CD4-positive, CD25-positive, alpha-beta regulatory T cell (primary cell): Measurements from ENCODE around the gene FABP2. TPM values are rescaled to one million over a fixed set of nuclear protein-coding genes. Genes with fewer than 3 reads are reported as not detected.
"Not testable (repeated sequence)": the region's sequence is repeated elsewhere in the genome, so short reads cannot be mapped to it uniquely, and the experiment has no call there.

Source experiments
- ATAC-seq, 2 donors: fragments of 150-1000 bp; cut with Tn5 transposase; one replicate each; pipeline ENCODE4 v1.10.0; 2021; ENCODE audit warnings: low read depth in 2 of 2, moderate number of reproducible peaks in 2 of 2, moderate library complexity in 1 of 2
- DNase-seq, 3 donors: peaks; one replicate each; pipeline versions ENCODE4 v3.0.0 to v3.0.0-alpha.2; 2012 to 2022; ENCODE audit warnings: mixed read lengths in 1 of 3
- H3K27ac ChIP-seq: one replicate; pipeline ENCODE4 v1.7.0; 2013; ENCODE audit warnings: mild to moderate bottlenecking, low read length; ENCODE audit not compliant: insufficient read depth, poor library complexity, severe bottlenecking
- H3K27me3 ChIP-seq: one replicate; pipeline ENCODE4 v1.7.0; 2013; ENCODE audit warnings: low read length; ENCODE audit not compliant: control insufficient read depth, insufficient read depth
- H3K36me3 ChIP-seq: one replicate; pipeline ENCODE4 v1.7.0; 2013; ENCODE audit warnings: mild to moderate bottlenecking, low read length, moderate library complexity; ENCODE audit not compliant: control insufficient read depth, insufficient read depth
- H3K4me1 ChIP-seq: 2 replicates; pipeline ENCODE4 v1.7.0; 2013; ENCODE audit warnings: mild to moderate bottlenecking, low read length; ENCODE audit not compliant: insufficient read depth, control insufficient read depth, poor library complexity, severe bottlenecking
- H3K4me3 ChIP-seq: one replicate; pipeline ENCODE4 v1.7.0; 2013; ENCODE audit warnings: low read depth, mild to moderate bottlenecking, low read length, moderate library complexity
- H3K9me3 ChIP-seq, 2 experiments: 1 replicate in 1 of 2; 2 replicates in 1 of 2; pipeline ENCODE4 v1.7.0; 2013; ENCODE audit warnings: low read length in 2 of 2, mild to moderate bottlenecking in 1 of 2, moderate library complexity in 1 of 2; ENCODE audit not compliant: control insufficient read depth in 2 of 2
- H3K27ac Mint-ChIP-seq, 3 donors: one replicate each; pipeline ENCODE4 v1.8.0; 2020 to 2022; ENCODE audit warnings: mild to moderate bottlenecking in 3 of 3, mixed read lengths in 3 of 3, moderate library complexity in 2 of 3
- H3K27me3 Mint-ChIP-seq: one replicate; pipeline ENCODE4 v1.8.0; 2022; ENCODE audit warnings: mild to moderate bottlenecking, mixed read lengths
- H3K36me3 Mint-ChIP-seq: one replicate; pipeline ENCODE4 v1.8.0; 2020; ENCODE audit warnings: mixed read lengths
- H3K4me1 Mint-ChIP-seq, 4 donors: one replicate each; pipeline ENCODE4 v1.8.0; 2020 to 2022; ENCODE audit warnings: mixed read lengths in 4 of 4, mild to moderate bottlenecking in 1 of 4
- H3K4me3 Mint-ChIP-seq, 4 donors: one replicate each; pipeline ENCODE4 v1.8.0; 2020 to 2022; ENCODE audit warnings: mild to moderate bottlenecking in 4 of 4, mixed read lengths in 4 of 4, moderate library complexity in 3 of 4
- H3K9me3 Mint-ChIP-seq, 7 donors: one replicate each; pipeline ENCODE4 v1.8.0; 2020 to 2022; ENCODE audit warnings: mixed read lengths in 7 of 7, mild to moderate bottlenecking in 3 of 7, moderate library complexity in 2 of 7
- polyA plus RNA-seq, 4 donors: library from polyadenylated mRNA; unstranded; fragments of 300-500 nt; fragmentation: Illumina TruSeq; gene quantifications; one replicate each; pipeline ENCODE4 v1.2.3, GENCODE V29; 2021
- total RNA-seq: library from RNA; stranded (reverse); gene quantifications from one replicate; pipeline ENCODE4 v1.2.3, GENCODE V29; 2022

Gene FABP2
- total and polyA plus RNA-seq, 5 donors from 2014 or later = not detected

DNA sequence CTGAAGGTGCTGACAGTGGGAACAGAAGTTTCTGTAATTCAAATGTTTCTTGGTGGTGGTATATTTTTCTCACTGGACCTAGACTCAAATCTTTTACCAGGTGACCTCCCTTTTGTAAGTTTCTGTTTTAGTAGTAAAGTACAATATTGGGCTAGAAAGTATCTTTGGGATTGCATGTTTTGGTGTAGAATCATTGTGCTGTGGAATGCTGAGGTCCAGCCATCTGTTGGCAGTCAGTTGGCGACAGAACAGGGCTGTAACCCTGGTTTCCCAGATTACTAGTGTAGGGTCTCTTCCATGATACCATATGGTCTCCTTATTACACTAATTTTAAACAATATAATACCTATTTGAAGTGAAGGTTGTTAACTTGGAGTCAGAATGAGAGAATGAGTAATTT, 34.9 kb upstream of the FABP2 start:
- not testable (repeated sequence) for H3K27me3 ChIP-seq, H3K27ac Mint-ChIP-seq, H3K27ac ChIP-seq, DNase-seq, H3K4me1 ChIP-seq, H3K4me3 Mint-ChIP-seq, H3K36me3 Mint-ChIP-seq, H3K4me1 Mint-ChIP-seq, H3K27me3 Mint-ChIP-seq, H3K36me3 ChIP-seq, H3K4me3 ChIP-seq, ATAC-seq, H3K9me3 ChIP-seq, H3K9me3 Mint-ChIP-seq

DNA sequence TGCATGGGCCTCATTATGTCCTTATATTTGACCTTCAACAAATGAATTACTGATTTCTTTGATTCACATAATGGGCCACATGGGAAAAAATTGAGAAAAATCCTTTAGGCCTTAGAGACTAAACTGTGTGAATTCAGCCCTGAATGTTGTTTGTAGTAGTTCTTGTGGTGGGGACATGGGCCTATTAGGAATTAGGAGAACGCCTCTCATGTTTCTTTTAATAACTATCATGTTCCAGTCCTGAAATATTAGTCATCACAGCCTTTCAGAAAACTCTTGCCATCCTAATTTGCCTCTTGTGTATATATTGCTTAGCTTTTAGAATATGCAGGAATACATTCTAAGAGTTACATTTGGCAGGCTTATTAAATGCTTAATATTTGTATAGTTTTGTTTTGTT, 34.1 kb upstream of the FABP2 start:
- H3K27me3 ChIP-seq, H3K4me3 ChIP-seq, H3K27ac ChIP-seq, H3K4me1 ChIP-seq, H3K27ac Mint-ChIP-seq, H3K36me3 Mint-ChIP-seq, ATAC-seq, H3K27me3 Mint-ChIP-seq, H3K4me3 Mint-ChIP-seq, H3K36me3 ChIP-seq, DNase-seq, H3K9me3 Mint-ChIP-seq, H3K9me3 ChIP-seq, H3K4me1 Mint-ChIP-seq: not testable (repeated sequence)

DNA sequence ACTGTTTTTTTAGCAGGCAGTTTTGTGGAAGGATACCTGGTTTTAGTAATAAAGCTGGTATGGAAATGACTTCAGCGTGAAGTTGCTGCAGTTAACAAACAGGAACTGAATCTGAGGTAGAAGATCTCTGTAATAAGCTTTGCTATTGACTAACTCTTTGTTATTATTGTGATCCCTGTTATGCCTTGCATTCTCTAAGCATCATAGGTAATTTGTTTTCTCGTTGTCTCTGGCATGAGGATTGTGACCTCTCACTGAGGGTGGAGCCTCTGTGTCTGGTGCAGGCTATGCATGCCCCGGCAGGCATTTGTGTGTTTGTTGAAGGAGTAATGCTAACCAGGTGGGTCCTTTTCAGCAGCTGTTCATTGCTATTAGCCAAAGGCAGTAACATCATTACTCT, 31.4 kb upstream of the FABP2 start:
- H3K4me3 Mint-ChIP-seq, ATAC-seq, DNase-seq, H3K27ac Mint-ChIP-seq, H3K27ac ChIP-seq, H3K36me3 Mint-ChIP-seq, H3K4me1 Mint-ChIP-seq, H3K9me3 Mint-ChIP-seq, H3K9me3 ChIP-seq, H3K27me3 Mint-ChIP-seq, H3K4me1 ChIP-seq, H3K4me3 ChIP-seq, H3K36me3 ChIP-seq, H3K27me3 ChIP-seq: not testable (repeated sequence)

DNA sequence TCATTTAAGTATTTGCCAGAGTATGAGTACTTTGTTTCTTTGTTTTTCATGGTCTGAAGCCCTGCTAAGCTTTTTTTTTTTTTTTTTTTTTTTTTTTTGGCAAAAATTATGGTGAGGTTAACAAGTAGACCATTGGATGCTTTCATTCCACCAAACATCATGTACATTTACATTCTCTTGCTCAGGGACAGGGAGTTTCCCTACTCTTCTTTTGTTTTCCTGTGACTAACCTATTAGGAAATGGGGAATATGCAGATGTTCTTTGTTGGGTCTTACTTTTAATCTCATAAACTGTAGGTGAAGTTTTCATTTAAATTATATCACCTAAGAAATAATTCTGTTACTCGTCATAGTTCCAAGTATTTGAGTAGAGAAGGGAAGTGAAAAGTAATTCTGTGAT, 26.2 kb upstream of the FABP2 start:
- H3K4me3 Mint-ChIP-seq, H3K4me3 ChIP-seq, H3K27ac ChIP-seq, H3K9me3 Mint-ChIP-seq, H3K4me1 ChIP-seq, H3K36me3 ChIP-seq, H3K9me3 ChIP-seq, DNase-seq, H3K27me3 ChIP-seq, H3K4me1 Mint-ChIP-seq, H3K27ac Mint-ChIP-seq, ATAC-seq, H3K36me3 Mint-ChIP-seq: not testable (repeated sequence)
- H3K27me3 Mint-ChIP-seq = peaks cover 22% of the 10 kb centered on the region

DNA sequence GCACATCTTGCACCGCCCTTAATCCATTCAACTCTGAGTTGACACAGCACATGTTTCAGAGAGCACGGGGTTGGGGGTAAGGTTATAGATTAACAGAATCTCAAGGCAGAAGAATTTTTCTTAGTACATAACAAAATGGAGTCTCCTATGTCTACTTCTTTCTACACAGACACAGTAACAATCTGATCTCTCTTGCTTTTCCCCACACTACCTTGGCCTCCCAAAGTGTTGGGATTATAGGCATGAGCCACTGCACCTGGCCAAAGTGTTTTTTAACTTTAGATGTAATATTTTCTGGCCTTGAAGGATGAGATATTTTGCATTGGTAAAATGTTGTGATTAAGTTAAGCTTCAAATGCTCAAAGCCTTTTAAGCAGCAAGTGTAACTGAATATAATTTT, 21.4 kb upstream of the FABP2 start:
- H3K9me3 ChIP-seq, H3K27ac ChIP-seq, H3K27ac Mint-ChIP-seq, H3K4me1 ChIP-seq, DNase-seq, H3K27me3 ChIP-seq, H3K4me3 ChIP-seq, ATAC-seq, H3K9me3 Mint-ChIP-seq, H3K36me3 ChIP-seq, H3K36me3 Mint-ChIP-seq, H3K4me3 Mint-ChIP-seq, H3K4me1 Mint-ChIP-seq: not testable (repeated sequence)
- H3K27me3 Mint-ChIP-seq = peaks cover 30% of the 10 kb centered on the region

DNA sequence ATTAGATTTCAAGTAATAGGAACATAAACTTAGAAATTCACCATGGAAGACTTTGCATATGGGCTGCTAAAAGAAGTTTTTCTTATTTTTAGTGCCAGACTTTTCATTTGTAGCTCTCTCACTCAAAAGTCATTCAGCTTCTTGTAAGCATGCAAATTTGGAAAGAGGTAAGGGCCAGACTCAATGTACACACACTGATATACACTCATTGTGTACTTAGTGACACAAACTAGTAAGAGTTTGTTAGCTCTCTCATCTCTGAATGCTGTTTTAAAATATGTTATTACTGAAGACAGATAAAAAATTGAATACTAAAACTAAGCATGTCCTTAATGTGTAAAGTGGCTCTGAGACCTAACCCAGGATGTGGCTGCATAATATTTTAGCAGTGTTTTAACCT, 18.0 kb upstream of the FABP2 start:
- H3K27ac ChIP-seq, ATAC-seq, H3K4me3 ChIP-seq, H3K27me3 ChIP-seq, H3K36me3 ChIP-seq, H3K9me3 ChIP-seq, H3K4me1 ChIP-seq, H3K27ac Mint-ChIP-seq, DNase-seq, H3K36me3 Mint-ChIP-seq, H3K4me1 Mint-ChIP-seq, H3K4me3 Mint-ChIP-seq, H3K9me3 Mint-ChIP-seq: not testable (repeated sequence)
- H3K27me3 Mint-ChIP-seq = peaks cover 12% of the 10 kb centered on the region

DNA sequence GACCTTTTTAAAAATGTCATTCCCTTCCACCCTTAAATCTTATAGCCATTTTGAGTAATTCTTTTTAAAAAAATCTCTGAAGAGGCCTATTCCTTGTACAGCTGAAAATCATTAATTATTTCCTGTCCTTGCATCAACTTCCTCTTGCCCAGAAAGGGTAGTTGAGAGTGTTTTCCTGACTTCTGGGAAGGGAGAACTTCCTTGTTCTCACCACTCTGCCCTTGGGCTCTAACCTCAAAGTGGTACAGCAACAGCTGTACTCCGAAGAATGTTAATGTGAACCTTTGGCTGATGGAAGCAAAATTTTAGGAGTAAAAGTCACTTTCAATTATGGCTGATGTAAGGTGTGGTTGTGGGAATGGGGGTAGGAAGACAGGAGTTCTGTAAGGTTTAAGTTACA, 15.1 kb upstream of the FABP2 start:
- no peaks in the 10 kb centered on the region for H3K4me1 Mint-ChIP-seq
- H3K36me3 ChIP-seq = no peaks in the 10 kb centered on the region
- no peaks in the 10 kb centered on the region for H3K9me3 ChIP-seq
- H3K27me3 ChIP-seq = no peaks in the 10 kb centered on the region
- DNase-seq = no peak
- no peaks in the 10 kb centered on the region for H3K36me3 Mint-ChIP-seq
- H3K9me3 Mint-ChIP-seq = peaks cover 0 to 1% (median 0%) of the 10 kb centered on the region in 7 donors
- H3K27ac Mint-ChIP-seq = no peak overlapping the region
- H3K27me3 Mint-ChIP-seq = peaks cover 13% of the 10 kb centered on the region
- no peak overlapping the region for H3K27ac ChIP-seq
- no peaks in the 10 kb centered on the region for H3K4me1 ChIP-seq
- no peak overlapping the region for H3K4me3 ChIP-seq
- ATAC-seq = no peak
- H3K4me3 Mint-ChIP-seq = no peak overlapping the region

DNA sequence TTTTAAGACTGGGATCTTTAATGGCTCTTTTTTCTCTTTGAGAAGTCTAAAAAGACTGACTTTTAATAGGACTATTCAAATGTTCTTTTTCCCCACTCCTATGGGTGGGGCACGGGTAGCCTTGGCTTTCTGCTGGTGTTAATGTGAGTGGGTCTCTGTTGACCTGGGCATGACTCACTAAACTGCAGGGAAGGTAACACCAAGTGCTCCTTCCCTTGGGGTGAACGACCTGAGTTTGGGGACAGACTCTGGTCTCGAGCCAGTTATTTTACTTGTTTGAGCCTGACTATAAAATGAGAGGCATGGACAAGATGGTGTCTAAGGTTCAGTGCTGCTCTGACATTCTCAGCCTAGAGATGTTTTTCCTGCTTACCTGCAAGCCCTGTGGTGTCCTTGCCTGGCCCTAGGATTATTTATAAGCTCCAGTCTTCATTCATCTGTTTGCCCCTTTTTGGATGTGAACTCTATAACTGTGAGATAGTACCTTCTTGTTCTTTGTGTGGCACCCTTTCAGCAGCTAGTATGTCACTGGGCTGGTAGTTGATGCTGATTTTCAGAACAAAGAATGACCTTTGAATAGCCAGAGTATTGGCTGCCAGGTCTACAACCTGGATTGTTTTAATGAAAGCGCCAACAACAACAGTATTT, 14.5 kb upstream of the FABP2 start:
- peaks cover 14% of the 10 kb centered on the region for H3K27me3 Mint-ChIP-seq
- not testable (repeated sequence) for H3K4me1 Mint-ChIP-seq, H3K27ac Mint-ChIP-seq

More for the DNA sequence above, 14.5 kb upstream of the FABP2 start:
- not testable (repeated sequence) for H3K27ac ChIP-seq, ATAC-seq, H3K4me3 ChIP-seq, H3K36me3 ChIP-seq, H3K4me1 ChIP-seq, H3K36me3 Mint-ChIP-seq, H3K9me3 ChIP-seq, H3K27me3 ChIP-seq, H3K9me3 Mint-ChIP-seq, DNase-seq, H3K4me3 Mint-ChIP-seq
